SK-N-SH treated with all-trans-retinoic acid at 6 μM for 48 hours (cell line): ENCODE data around the gene FAM43B.

Experiments
- ATAC-seq: fragments of 200-7000 bp; cut with Tn5 transposase; 3 replicates; pipeline ENCODE4 v1.9.1; 2020; ENCODE audit warnings: mild to moderate bottlenecking, moderate library complexity
- ARNTL ChIP-seq: fragments of 450-650 bp; formaldehyde crosslinking; IDR thresholded peaks from 2 replicates; pipeline ENCODE4 v1.5.0; 2020; ENCODE audit warnings: low read depth, mild to moderate bottlenecking, moderate library complexity, borderline replicate concordance
- CSDC2 ChIP-seq: fragments of 250-450 bp; sonication (Bioruptor Pico); IDR thresholded peaks from 2 replicates; pipeline ENCODE4 v1.5.0; 2020; ENCODE audit warnings: mild to moderate bottlenecking, moderate library complexity
- ESRRG ChIP-seq: fragments of 250-450 bp; sonication (Bioruptor Pico); IDR thresholded peaks from 2 replicates; pipeline ENCODE4 v1.6.1; 2021; ENCODE audit warnings: mild to moderate bottlenecking
- GLIS3 ChIP-seq: fragments of 250-450 bp; sonication (Bioruptor Pico); IDR thresholded peaks from 2 replicates; pipeline ENCODE4 v1.5.0; 2020; ENCODE audit warnings: mild to moderate bottlenecking, moderate library complexity
- ISL1 ChIP-seq: fragments of 250-450 bp; sonication (Bioruptor Pico); IDR thresholded peaks from 2 replicates; pipeline ENCODE4 v2.1.2; 2022; ENCODE audit warnings: mild to moderate bottlenecking, moderate library complexity
- PPARA ChIP-seq: fragments of 250-450 bp; sonication (Bioruptor Pico); IDR thresholded peaks from 2 replicates; pipeline ENCODE4 v1.5.0; 2020; ENCODE audit warnings: mild to moderate bottlenecking, borderline replicate concordance
- RARB ChIP-seq: fragments of 250-450 bp; sonication (Bioruptor Pico); IDR thresholded peaks from 2 replicates; pipeline ENCODE4 v1.8.0; 2021; ENCODE audit warnings: mild to moderate bottlenecking, moderate library complexity
- SNAI2 ChIP-seq: fragments of 250-450 bp; sonication (Bioruptor Pico); IDR thresholded peaks from 2 replicates; pipeline ENCODE4 v1.5.0; 2020; ENCODE audit warnings: mild to moderate bottlenecking, moderate library complexity
- TCF4 ChIP-seq: fragments of 250-450 bp; sonication (Bioruptor Pico); IDR thresholded peaks from 2 replicates; pipeline ENCODE4 v1.8.0; 2021; ENCODE audit warnings: mild to moderate bottlenecking, moderate library complexity, borderline replicate concordance
- TOX ChIP-seq: fragments of 250-450 bp; sonication (Bioruptor Pico); IDR thresholded peaks from 2 replicates; pipeline ENCODE4 v1.8.0; 2021; ENCODE audit warnings: mild to moderate bottlenecking, moderate library complexity, borderline replicate concordance
- ZC3H10 ChIP-seq: fragments of 250-450 bp; sonication (Bioruptor Pico); IDR thresholded peaks from 2 replicates; pipeline ENCODE4 v1.5.1; 2021; ENCODE audit warnings: mild to moderate bottlenecking, moderate library complexity
- ZFP3 ChIP-seq: fragments of 250-450 bp; sonication (Bioruptor Pico); IDR thresholded peaks from 2 replicates; pipeline ENCODE4 v1.5.0; 2020; ENCODE audit warnings: mild to moderate bottlenecking, moderate library complexity
- ZFP30 ChIP-seq: fragments of 450-650 bp; formaldehyde crosslinking; IDR thresholded peaks from 2 replicates; pipeline ENCODE4 v1.5.0; 2022; ENCODE audit warnings: mild to moderate bottlenecking, moderate library complexity
- ZNF565 ChIP-seq: fragments of 450-650 bp; formaldehyde crosslinking; conservative IDR thresholded peaks from 2 replicates; pipeline ENCODE4 v1.5.0; 2020; ENCODE audit warnings: low read depth, mild to moderate bottlenecking, moderate library complexity
- ZNF70 ChIP-seq: fragments of 450-650 bp; formaldehyde crosslinking; IDR thresholded peaks from 2 replicates; pipeline ENCODE4 v1.5.0; 2020; ENCODE audit warnings: mild to moderate bottlenecking, moderate library complexity
- ZNF8 ChIP-seq: fragments of 450-650 bp; formaldehyde crosslinking; IDR thresholded peaks from 2 replicates; pipeline ENCODE4 v1.5.0; 2020; ENCODE audit warnings: mild to moderate bottlenecking, moderate library complexity
- TF ChIP-seq, protein P1 (sequence below): fragments of 250-450 bp; sonication (Bioruptor Pico); IDR thresholded peaks from 2 replicates; pipeline ENCODE4 v1.5.1; 2021; ENCODE audit warnings: mild to moderate bottlenecking, moderate library complexity
- TF ChIP-seq, protein P2 (sequence below): fragments of 250-450 bp; sonication (Bioruptor Pico); IDR thresholded peaks from 2 replicates; pipeline ENCODE4 v1.8.0; 2020; ENCODE audit warnings: mild to moderate bottlenecking, moderate library complexity, borderline replicate concordance
- TF ChIP-seq, protein P3 (sequence below): fragments of 250-450 bp; sonication (Bioruptor Pico); IDR thresholded peaks from 2 replicates; pipeline ENCODE4 v1.5.0; 2020; ENCODE audit warnings: mild to moderate bottlenecking, moderate library complexity
- TF ChIP-seq, protein P4 (sequence below): fragments of 250-450 bp; sonication (Bioruptor Pico); IDR thresholded peaks from 2 replicates; pipeline ENCODE4 v1.8.0; 2021; ENCODE audit warnings: low read depth, mild to moderate bottlenecking, moderate library complexity, borderline replicate concordance
- TF ChIP-seq, protein P5 (sequence below): fragments of 250-450 bp; sonication (Bioruptor Pico); IDR thresholded peaks from 2 replicates; pipeline ENCODE4 v1.5.1; 2020; ENCODE audit warnings: low read depth, mild to moderate bottlenecking, moderate library complexity

The FAM43B gene

DNA sequence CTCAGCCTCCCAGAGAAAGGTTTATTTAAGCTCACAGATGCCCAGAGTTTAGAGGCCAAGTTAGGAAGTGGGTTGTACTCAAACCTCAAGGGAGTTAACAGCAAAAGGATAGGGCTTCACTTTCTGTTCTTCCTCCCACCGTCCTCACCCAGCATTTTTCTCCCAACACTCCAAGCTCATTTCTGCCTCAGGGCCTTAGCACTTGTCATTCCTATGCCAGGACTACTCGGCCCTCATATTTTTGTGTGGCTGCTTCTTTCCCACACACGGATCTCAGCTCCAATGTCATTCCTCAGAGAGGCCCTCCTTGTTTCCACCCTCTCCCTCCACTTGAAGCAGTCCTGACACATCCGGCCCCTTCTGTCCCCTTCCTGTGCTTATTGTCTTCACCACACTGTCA, 12.9 kb downstream of the FAM43B start:
- no peak for ATAC-seq
- TF ChIP-seq, protein P1, sequence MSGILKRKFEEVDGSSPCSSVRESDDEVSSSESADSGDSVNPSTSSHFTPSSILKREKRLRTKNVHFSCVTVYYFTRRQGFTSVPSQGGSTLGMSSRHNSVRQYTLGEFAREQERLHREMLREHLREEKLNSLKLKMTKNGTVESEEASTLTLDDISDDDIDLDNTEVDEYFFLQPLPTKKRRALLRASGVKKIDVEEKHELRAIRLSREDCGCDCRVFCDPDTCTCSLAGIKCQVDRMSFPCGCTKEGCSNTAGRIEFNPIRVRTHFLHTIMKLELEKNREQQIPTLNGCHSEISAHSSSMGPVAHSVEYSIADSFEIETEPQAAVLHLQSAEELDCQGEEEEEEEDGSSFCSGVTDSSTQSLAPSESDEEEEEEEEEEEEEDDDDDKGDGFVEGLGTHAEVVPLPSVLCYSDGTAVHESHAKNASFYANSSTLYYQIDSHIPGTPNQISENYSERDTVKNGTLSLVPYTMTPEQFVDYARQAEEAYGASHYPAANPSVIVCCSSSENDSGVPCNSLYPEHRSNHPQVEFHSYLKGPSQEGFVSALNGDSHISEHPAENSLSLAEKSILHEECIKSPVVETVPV (CRISPR knock-in tag): no peak
- TF ChIP-seq ZFP3 (CRISPR knock-in tag) (no peak), GLIS3 (CRISPR knock-in tag) (no peak), ZFP30 (no peak), ZNF70 (CRISPR knock-in tag) (no peak), PPARA (CRISPR knock-in tag) (no peak), CSDC2 (CRISPR knock-in tag) (no peak), RARB (CRISPR knock-in tag) (no peak)
- TF ChIP-seq, protein P2, sequence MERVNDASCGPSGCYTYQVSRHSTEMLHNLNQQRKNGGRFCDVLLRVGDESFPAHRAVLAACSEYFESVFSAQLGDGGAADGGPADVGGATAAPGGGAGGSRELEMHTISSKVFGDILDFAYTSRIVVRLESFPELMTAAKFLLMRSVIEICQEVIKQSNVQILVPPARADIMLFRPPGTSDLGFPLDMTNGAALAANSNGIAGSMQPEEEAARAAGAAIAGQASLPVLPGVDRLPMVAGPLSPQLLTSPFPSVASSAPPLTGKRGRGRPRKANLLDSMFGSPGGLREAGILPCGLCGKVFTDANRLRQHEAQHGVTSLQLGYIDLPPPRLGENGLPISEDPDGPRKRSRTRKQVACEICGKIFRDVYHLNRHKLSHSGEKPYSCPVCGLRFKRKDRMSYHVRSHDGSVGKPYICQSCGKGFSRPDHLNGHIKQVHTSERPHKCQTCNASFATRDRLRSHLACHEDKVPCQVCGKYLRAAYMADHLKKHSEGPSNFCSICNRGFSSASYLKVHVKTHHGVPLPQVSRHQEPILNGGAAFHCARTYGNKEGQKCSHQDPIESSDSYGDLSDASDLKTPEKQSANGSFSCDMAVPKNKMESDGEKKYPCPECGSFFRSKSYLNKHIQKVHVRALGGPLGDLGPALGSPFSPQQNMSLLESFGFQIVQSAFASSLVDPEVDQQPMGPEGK (CRISPR knock-in tag): no peak
- TF ChIP-seq, protein P3, sequence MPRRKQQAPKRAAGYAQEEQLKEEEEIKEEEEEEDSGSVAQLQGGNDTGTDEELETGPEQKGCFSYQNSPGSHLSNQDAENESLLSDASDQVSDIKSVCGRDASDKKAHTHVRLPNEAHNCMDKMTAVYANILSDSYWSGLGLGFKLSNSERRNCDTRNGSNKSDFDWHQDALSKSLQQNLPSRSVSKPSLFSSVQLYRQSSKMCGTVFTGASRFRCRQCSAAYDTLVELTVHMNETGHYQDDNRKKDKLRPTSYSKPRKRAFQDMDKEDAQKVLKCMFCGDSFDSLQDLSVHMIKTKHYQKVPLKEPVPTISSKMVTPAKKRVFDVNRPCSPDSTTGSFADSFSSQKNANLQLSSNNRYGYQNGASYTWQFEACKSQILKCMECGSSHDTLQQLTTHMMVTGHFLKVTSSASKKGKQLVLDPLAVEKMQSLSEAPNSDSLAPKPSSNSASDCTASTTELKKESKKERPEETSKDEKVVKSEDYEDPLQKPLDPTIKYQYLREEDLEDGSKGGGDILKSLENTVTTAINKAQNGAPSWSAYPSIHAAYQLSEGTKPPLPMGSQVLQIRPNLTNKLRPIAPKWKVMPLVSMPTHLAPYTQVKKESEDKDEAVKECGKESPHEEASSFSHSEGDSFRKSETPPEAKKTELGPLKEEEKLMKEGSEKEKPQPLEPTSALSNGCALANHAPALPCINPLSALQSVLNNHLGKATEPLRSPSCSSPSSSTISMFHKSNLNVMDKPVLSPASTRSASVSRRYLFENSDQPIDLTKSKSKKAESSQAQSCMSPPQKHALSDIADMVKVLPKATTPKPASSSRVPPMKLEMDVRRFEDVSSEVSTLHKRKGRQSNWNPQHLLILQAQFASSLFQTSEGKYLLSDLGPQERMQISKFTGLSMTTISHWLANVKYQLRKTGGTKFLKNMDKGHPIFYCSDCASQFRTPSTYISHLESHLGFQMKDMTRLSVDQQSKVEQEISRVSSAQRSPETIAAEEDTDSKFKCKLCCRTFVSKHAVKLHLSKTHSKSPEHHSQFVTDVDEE (CRISPR knock-in tag): no peak
- TF ChIP-seq, protein P4, sequence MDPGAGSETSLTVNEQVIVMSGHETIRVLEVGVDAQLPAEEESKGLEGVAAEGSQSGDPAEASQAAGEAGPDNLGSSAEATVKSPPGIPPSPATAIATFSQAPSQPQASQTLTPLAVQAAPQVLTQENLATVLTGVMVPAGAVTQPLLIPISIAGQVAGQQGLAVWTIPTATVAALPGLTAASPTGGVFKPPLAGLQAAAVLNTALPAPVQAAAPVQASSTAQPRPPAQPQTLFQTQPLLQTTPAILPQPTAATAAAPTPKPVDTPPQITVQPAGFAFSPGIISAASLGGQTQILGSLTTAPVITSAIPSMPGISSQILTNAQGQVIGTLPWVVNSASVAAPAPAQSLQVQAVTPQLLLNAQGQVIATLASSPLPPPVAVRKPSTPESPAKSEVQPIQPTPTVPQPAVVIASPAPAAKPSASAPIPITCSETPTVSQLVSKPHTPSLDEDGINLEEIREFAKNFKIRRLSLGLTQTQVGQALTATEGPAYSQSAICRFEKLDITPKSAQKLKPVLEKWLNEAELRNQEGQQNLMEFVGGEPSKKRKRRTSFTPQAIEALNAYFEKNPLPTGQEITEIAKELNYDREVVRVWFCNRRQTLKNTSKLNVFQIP (CRISPR knock-in tag): no peak
- TF ChIP-seq, all 23 proteins: peak for 0

DNA sequence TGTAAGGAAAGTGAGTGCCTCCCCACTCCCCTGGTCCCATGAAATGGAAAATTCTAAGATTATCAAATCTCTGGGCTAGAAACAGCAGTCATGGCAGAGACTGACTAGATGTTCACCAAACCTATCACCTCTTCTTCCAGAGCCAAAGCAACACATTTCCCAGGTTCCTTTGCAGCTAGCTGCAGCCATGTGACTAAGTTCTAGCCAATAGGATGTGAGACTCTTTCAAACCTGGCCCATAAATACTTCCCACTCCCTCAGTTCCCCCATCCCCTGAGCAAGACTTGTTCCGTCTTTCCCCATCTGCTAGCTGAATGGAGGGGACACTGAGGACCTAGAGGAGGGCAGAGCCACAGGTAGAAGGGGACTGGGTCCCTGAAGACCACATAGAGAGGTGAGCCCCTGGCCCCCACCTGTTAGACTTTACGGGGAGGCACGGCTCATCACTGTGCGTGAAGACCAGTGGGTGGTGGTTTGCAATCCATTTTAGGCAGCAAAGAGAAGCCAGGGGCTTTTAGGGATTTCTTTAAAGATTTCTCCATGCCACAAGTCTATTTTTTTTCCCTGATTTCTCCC, 17.2 kb downstream of the FAM43B start:
- no peak for ATAC-seq
- TF ChIP-seq ZNF8 (CRISPR knock-in tag) (no peak), ZFP3 (CRISPR knock-in tag) (no peak), SNAI2 (CRISPR knock-in tag) (no peak), ZNF565 (no peak), PPARA (CRISPR knock-in tag) (no peak), CSDC2 (CRISPR knock-in tag) (no peak), TCF4 (CRISPR knock-in tag) (no peak), RARB (CRISPR knock-in tag) (no peak), ZFP30 (no peak), TOX (no peak), ZC3H10 (CRISPR knock-in tag) (no peak), ISL1 (CRISPR knock-in tag) (no peak), GLIS3 (CRISPR knock-in tag) (no peak), ESRRG (CRISPR knock-in tag) (no peak), ARNTL (CRISPR knock-in tag) (no peak)
- TF ChIP-seq, protein P4 (CRISPR knock-in tag): no peak
- TF ChIP-seq, protein P5, sequence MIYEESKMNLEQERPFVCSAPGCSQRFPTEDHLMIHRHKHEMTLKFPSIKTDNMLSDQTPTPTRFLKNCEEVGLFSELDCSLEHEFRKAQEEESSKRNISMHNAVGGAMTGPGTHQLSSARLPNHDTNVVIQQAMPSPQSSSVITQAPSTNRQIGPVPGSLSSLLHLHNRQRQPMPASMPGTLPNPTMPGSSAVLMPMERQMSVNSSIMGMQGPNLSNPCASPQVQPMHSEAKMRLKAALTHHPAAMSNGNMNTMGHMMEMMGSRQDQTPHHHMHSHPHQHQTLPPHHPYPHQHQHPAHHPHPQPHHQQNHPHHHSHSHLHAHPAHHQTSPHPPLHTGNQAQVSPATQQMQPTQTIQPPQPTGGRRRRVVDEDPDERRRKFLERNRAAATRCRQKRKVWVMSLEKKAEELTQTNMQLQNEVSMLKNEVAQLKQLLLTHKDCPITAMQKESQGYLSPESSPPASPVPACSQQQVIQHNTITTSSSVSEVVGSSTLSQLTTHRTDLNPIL (CRISPR knock-in tag): no peak
- TF ChIP-seq, protein P3 (CRISPR knock-in tag): no peak
